HTERT RPE-1 (cell line): ENCODE results near the gene PNMA1.

Experiments used
- in situ Hi-C: fragments of 300-500 bp; cut with MboI; formaldehyde crosslinking; loops from 4 replicates; pipeline ENCODE4 v1.14.3; 2020; ENCODE audit warnings: low sequenced_read_pairs

PNMA1 gene

GRCh38 chr14:73751157-73751691 lies 37.0 kb upstream of the PNMA1 start:
- in situ Hi-C loops, result no loop called here

- in situ Hi-C loops, result no loop called here
Observed at GRCh38 chr14:73750531-73750901, 36.3 kb upstream of the PNMA1 start.

- in situ Hi-C loops, result no loop called here
Observed at GRCh38 chr14:73749706-73750530, 35.7 kb upstream of the PNMA1 start.

- in situ Hi-C loops, result no loop called here
Observed at GRCh38 chr14:73748858-73749357, 34.7 kb upstream of the PNMA1 start.

- in situ Hi-C loops, result no loop called here
Observed at GRCh38 chr14:73747379-73748211, 33.4 kb upstream of the PNMA1 start.

GRCh38 chr14:73746520-73747378 lies 32.6 kb upstream of the PNMA1 start:
- in situ Hi-C loops, result no loop called here

GRCh38 chr14:73745571-73746519 lies 31.7 kb upstream of the PNMA1 start:
- in situ Hi-C loops, result no loop called here

- in situ Hi-C loops, result no loop called here
Observed at GRCh38 chr14:73744874-73745529, 30.8 kb upstream of the PNMA1 start.

GRCh38 chr14:73744175-73744867 lies 30.1 kb upstream of the PNMA1 start:
- in situ Hi-C loops, result no loop called here

GRCh38 chr14:73743431-73743931 lies 29.3 kb upstream of the PNMA1 start:
- in situ Hi-C loops, result no loop called here

GRCh38 chr14:73742520-73743238 lies 28.5 kb upstream of the PNMA1 start:
- in situ Hi-C loops, result no loop called here

GRCh38 chr14:73741876-73742519 lies 27.8 kb upstream of the PNMA1 start:
- in situ Hi-C loops, result no loop called here

GRCh38 chr14:73741386-73741875 lies 27.2 kb upstream of the PNMA1 start:
- in situ Hi-C loops, result no loop called here

GRCh38 chr14:73740618-73741326 lies 26.6 kb upstream of the PNMA1 start:
- in situ Hi-C loops, result no loop called here

GRCh38 chr14:73739899-73740617 lies 25.9 kb upstream of the PNMA1 start:
- in situ Hi-C loops, result no loop called here
